Gastrocnemius medialis (tissue), 4 donors: Measurements from ENCODE around the gene PFKFB3. TPM values are rescaled to one million over a fixed set of nuclear protein-coding genes. Genes with fewer than 3 reads are reported as not detected.
"Not testable (repeated sequence)": the region's sequence is repeated elsewhere in the genome, so short reads cannot be mapped to it uniquely, and the experiment has no call there.

Experiments
- ATAC-seq, 2 donors: fragments of 150-250 bp; one replicate each; pipeline ENCODE4 v1.9.1; 2016
- DNase-seq, 2 donors: peaks; one replicate each; pipeline ENCODE4 v3.0.0-alpha.2; 2019
- H3K27ac ChIP-seq, 4 donors: fragments of 200-600 bp; sonication (generic); 1 replicate in 1 of 4; 2 replicates in 3 of 4; pipeline ENCODE4 v1.5.1; 2016 to 2018; ENCODE audit warnings: mild to moderate bottlenecking in 2 of 4, moderate library complexity in 1 of 4
- H3K27me3 ChIP-seq, 3 donors: fragments of 200-600 bp; sonication (generic) in 2 of 3; 1 replicate in 1 of 3; 2 replicates in 2 of 3; pipeline versions ENCODE4 v1.5.1 to v1.6.0; 2016 to 2019; ENCODE audit warnings: mild to moderate bottlenecking in 1 of 3, moderate library complexity in 1 of 3
- H3K36me3 ChIP-seq, 2 donors: fragments of 200-600 bp; sonication (generic) in 1 of 2; one replicate each; pipeline ENCODE4 v1.5.1; 2017 to 2018
- H3K4me1 ChIP-seq, 2 donors: fragments of 200-600 bp; sonication (generic) in 1 of 2; one replicate each; pipeline ENCODE4 v1.5.1; 2016 to 2017; ENCODE audit warnings: mild to moderate bottlenecking in 2 of 2
- H3K4me3 ChIP-seq, 4 donors: fragments of 200-600 bp; sonication (generic) in 3 of 4; 1 replicate in 1 of 4; 2 replicates in 3 of 4; pipeline ENCODE4 v1.5.1; 2016 to 2019; ENCODE audit warnings: mild to moderate bottlenecking in 2 of 4
- H3K9me3 ChIP-seq, 3 donors: fragments of 200-600 bp; sonication (generic) in 2 of 3; 1 replicate in 1 of 3; 2 replicates in 2 of 3; pipeline ENCODE4 v1.5.1; 2016 to 2019
- CTCF ChIP-seq, 5 experiments: fragments of 450-650 bp in 3 of 5; fragments of 200-600 bp in 2 of 5; sonication (generic) in 2 of 5; IDR thresholded peaks in 4 of 5; conservative IDR thresholded peaks in 1 of 5; 1 replicate in 4 of 5; 2 replicates in 1 of 5; pipeline ENCODE4 v1.5.1; 2016 to 2019; ENCODE audit warnings: antibody characterized with exemption in 5 of 5, mild to moderate bottlenecking in 3 of 5, moderate library complexity in 3 of 5
- POLR2A ChIP-seq, 2 donors: fragments of 450-650 bp; IDR thresholded peaks; one replicate each; pipeline ENCODE4 v1.6.1; 2017; ENCODE audit warnings: antibody characterized with exemption in 2 of 2, mild to moderate bottlenecking in 2 of 2, moderate library complexity in 2 of 2
- in situ Hi-C, 4 donors: fragments of 200-750 bp; cut with MboI; loops; one replicate each; pipeline versions ENCODE4 v1.15.0 to v1.8.0; 2017; ENCODE audit warnings: low sequenced_read_pairs in 4 of 4
- intact Hi-C: fragments of 100-400 bp; cut with DNase I; formaldehyde crosslinking; loops from one replicate; pipeline ENCODE4 v1.15.1; 2023; ENCODE audit warnings: low total_unique reads
- total RNA-seq, 4 donors: library from RNA; depleted of rRNA; stranded (reverse); fragments of >200 nt; gene quantifications; one replicate each; pipeline versions ENCODE4 v1.1.0 to v1.2.3, GENCODE V29; 2016

The PFKFB3 gene
- total RNA-seq, 4 donors from 2014 or later = 218 to 1,159 (median 337) TPM

- H3K4me3 ChIP-seq = no peak overlapping the region
- intact Hi-C loops (no loop called here), in situ Hi-C loops (no loop called here)
- H3K9me3 ChIP-seq = no peaks in the 10 kb centered on the region
- no peaks in the 10 kb centered on the region for H3K4me1 ChIP-seq
- H3K36me3 ChIP-seq = no peaks in the 10 kb centered on the region
- no peaks in the 10 kb centered on the region for H3K27me3 ChIP-seq
- no peak for ATAC-seq
- H3K27ac ChIP-seq = no peak overlapping the region
- no peak for TF ChIP-seq CTCF (IDR thresholded peaks at IDR 0.05 in 4 of 5, conservative IDR thresholded peaks at IDR 0.05 in 1 of 5)
- no peak for TF ChIP-seq POLR2A (IDR thresholded peaks at IDR 0.05)
- DNase-seq = no peak
Observed at GRCh38 chr10:6282454-6282958, 79.8 kb downstream of the PFKFB3 start.

- H3K36me3 ChIP-seq = no peaks in the 10 kb centered on the region
- H3K9me3 ChIP-seq = no peaks in the 10 kb centered on the region
- no peak overlapping the region for H3K27ac ChIP-seq
- TF ChIP-seq CTCF (IDR thresholded peaks at IDR 0.05 in 4 of 5, conservative IDR thresholded peaks at IDR 0.05 in 1 of 5) = no peak
- no peak for TF ChIP-seq POLR2A (IDR thresholded peaks at IDR 0.05)
- no peak overlapping the region for H3K4me3 ChIP-seq
- H3K4me1 ChIP-seq = no peaks in the 10 kb centered on the region
- ATAC-seq = no peak
- H3K27me3 ChIP-seq = no peaks in the 10 kb centered on the region
- intact Hi-C loops (no loop called here), in situ Hi-C loops (no loop called here)
- DNase-seq = no peak
Observed at GRCh38 chr10:6283655-6284054, 80.9 kb downstream of the PFKFB3 start.

GRCh38 chr10:6290621-6291020 is 87.9 kb downstream of the PFKFB3 start:
- H3K27ac ChIP-seq, H3K4me1 ChIP-seq, H3K27me3 ChIP-seq, H3K36me3 ChIP-seq, H3K4me3 ChIP-seq, in situ Hi-C loops, H3K9me3 ChIP-seq, DNase-seq, intact Hi-C loops, ATAC-seq: not testable (repeated sequence)

GRCh38 chr10:6292741-6293151 is 90.0 kb downstream of the PFKFB3 start:
- ATAC-seq (peak in 1 of 2 donors; percentile 26), DNase-seq (no peak)
- intact Hi-C loops = no loop called here
- Histone ChIP-seq H3K4me3 (no peak overlapping the region), H3K27me3 (no peaks in the 10 kb centered on the region), H3K27ac (no peak overlapping the region), H3K4me1 (no peaks in the 10 kb centered on the region), H3K9me3 (no peaks in the 10 kb centered on the region), H3K36me3 (no peaks in the 10 kb centered on the region)
- in situ Hi-C loops = no loop called here
- TF ChIP-seq POLR2A (IDR thresholded peaks at IDR 0.05) (no peak), CTCF (IDR thresholded peaks at IDR 0.05 in 4 of 5, conservative IDR thresholded peaks at IDR 0.05 in 1 of 5) (no peak)

- H3K4me3 ChIP-seq, H3K36me3 ChIP-seq, ATAC-seq, H3K4me1 ChIP-seq, H3K27me3 ChIP-seq, H3K27ac ChIP-seq, in situ Hi-C loops, H3K9me3 ChIP-seq, DNase-seq, intact Hi-C loops: not testable (repeated sequence)
Observed at GRCh38 chr10:6296425-6296824, 93.7 kb downstream of the PFKFB3 start.

GRCh38 chr10:6296828-6297251 is 94.1 kb downstream of the PFKFB3 start:
- no peak for TF ChIP-seq POLR2A (IDR thresholded peaks at IDR 0.05)
- TF ChIP-seq CTCF (IDR thresholded peaks at IDR 0.05 in 4 of 5, conservative IDR thresholded peaks at IDR 0.05 in 1 of 5) = no peak
- DNase-seq (no peak), ATAC-seq (no peak)
- intact Hi-C loops (no loop called here), in situ Hi-C loops (no loop called here)
- Histone ChIP-seq H3K4me1 (no peaks in the 10 kb centered on the region), H3K27ac (no peak overlapping the region), H3K9me3 (no peaks in the 10 kb centered on the region), H3K27me3 (no peaks in the 10 kb centered on the region), H3K36me3 (no peaks in the 10 kb centered on the region), H3K4me3 (no peak overlapping the region)
